OCI-LY1 (cell line): Measurements from ENCODE around the gene RSRC2.

ENCODE experiments used
- H2AFZ ChIP-seq: fragments of 200-600 bp; sonication (generic), shearing (Covaris generic); 2 replicates; pipeline ENCODE4 v1.6.0; 2014; ENCODE audit warnings: antibody characterized with exemption, mild to moderate bottlenecking, low read length
- H3F3A ChIP-seq: fragments of 200-600 bp; sonication (generic), shearing (Covaris generic); 2 replicates; pipeline ENCODE4 v1.6.0; 2014; ENCODE audit warnings: mild to moderate bottlenecking, antibody characterized with exemption, low read length, moderate library complexity; ENCODE audit not compliant: insufficient read depth
- H3K27ac ChIP-seq: fragments of 200-600 bp; sonication (generic); 2 replicates; pipeline ENCODE4 v1.5.1; 2014; ENCODE audit warnings: low read length, mixed run types, mild to moderate bottlenecking, low read depth; ENCODE audit not compliant: poor library complexity, severe bottlenecking
- H3K27me3 ChIP-seq: fragments of 200-600 bp; sonication (generic); 2 replicates; pipeline ENCODE4 v1.6.0; 2014; ENCODE audit warnings: antibody characterized with exemption, mild to moderate bottlenecking, low read length, moderate library complexity; ENCODE audit not compliant: insufficient read depth
- H3K36me3 ChIP-seq: fragments of 200-600 bp; sonication (generic); 2 replicates; pipeline ENCODE4 v1.6.1; 2014; ENCODE audit warnings: mild to moderate bottlenecking, antibody characterized with exemption, low read length, moderate library complexity, mixed read lengths; ENCODE audit not compliant: insufficient read depth
- H3K4me1 ChIP-seq: fragments of 200-600 bp; sonication (generic); 2 replicates; pipeline ENCODE4 v1.5.1; 2014; ENCODE audit warnings: mild to moderate bottlenecking, low read length, moderate library complexity; ENCODE audit not compliant: insufficient read depth, severe bottlenecking
- H3K4me2 ChIP-seq: fragments of 200-600 bp; sonication (generic), shearing (Covaris generic); 2 replicates; pipeline ENCODE4 v1.6.1; 2014; ENCODE audit warnings: low read length
- H3K4me3 ChIP-seq: fragments of 200-600 bp; sonication (generic); 2 replicates; pipeline ENCODE4 v1.5.1; 2014; ENCODE audit warnings: low read length, low read depth, mild to moderate bottlenecking, mixed read lengths; ENCODE audit not compliant: poor library complexity, severe bottlenecking
- H3K79me2 ChIP-seq: fragments of 200-600 bp; shearing (Covaris generic); 2 replicates; pipeline ENCODE4 v1.6.1; 2016; ENCODE audit warnings: mixed run types, low read length, mixed read lengths; ENCODE audit not compliant: insufficient read depth
- H3K9ac ChIP-seq: fragments of 200-600 bp; sonication (generic), shearing (Covaris generic); 2 replicates; pipeline ENCODE4 v1.6.1; 2014; ENCODE audit warnings: mild to moderate bottlenecking, low read length, mixed read lengths
- H3K9me2 ChIP-seq: fragments of 200-600 bp; sonication (generic), shearing (Covaris generic); 2 replicates; pipeline ENCODE4 v1.6.1; 2014; ENCODE audit warnings: low read depth, mild to moderate bottlenecking, low read length, mixed read lengths
- H3K9me3 ChIP-seq: fragments of 200-600 bp; shearing (Covaris generic); 2 replicates; pipeline ENCODE4 v1.6.1; 2014; ENCODE audit warnings: low read length, mixed read lengths
- H4K20me1 ChIP-seq: fragments of 200-600 bp; sonication (generic), shearing (Covaris generic); 2 replicates; pipeline ENCODE4 v1.6.0; 2016; ENCODE audit warnings: mild to moderate bottlenecking, low read length; ENCODE audit not compliant: insufficient read depth
- CTCF ChIP-seq: fragments of 200-600 bp; sonication (generic), shearing (Covaris generic); IDR thresholded peaks from 2 replicates; pipeline ENCODE4 v1.5.1; 2017; ENCODE audit warnings: mild to moderate bottlenecking, antibody characterized with exemption, low read length, moderate library complexity, mixed read lengths
- EZH2 ChIP-seq: fragments of 200-600 bp; sonication (generic), shearing (Covaris generic); IDR thresholded peaks from 2 replicates; pipeline ENCODE4 v1.8.0; 2017; ENCODE audit warnings: borderline replicate concordance, mixed run types, mild to moderate bottlenecking, antibody characterized with exemption, low read length, moderate library complexity, mixed read lengths

The RSRC2 gene

GRCh38 chr12:122503783-122504590 lies 22.7 kb downstream of the RSRC2 start:
- Histone ChIP-seq H3K27me3 (no peaks in the 10 kb centered on the region), H3K79me2 (peaks cover 12% of the 10 kb centered on the region), H3K36me3 (peaks cover 62% of the 10 kb centered on the region), H3F3A (peaks cover 18% of the 10 kb centered on the region), H4K20me1 (no peaks in the 10 kb centered on the region), H2AFZ (no peak overlapping the region), H3K9ac (no peak overlapping the region), H3K27ac (peak overlapping the region; percentile 89), H3K9me3 (no peaks in the 10 kb centered on the region), H3K4me1 (peaks cover 18% of the 10 kb centered on the region), H3K4me3 (no peak overlapping the region), H3K4me2 (no peak overlapping the region), H3K9me2 (no peaks in the 10 kb centered on the region)
- TF ChIP-seq EZH2: no peak
- no peak for TF ChIP-seq CTCF

- H3F3A ChIP-seq: peaks cover 18% of the 10 kb centered on the region
- H3K4me1 ChIP-seq: peaks cover 26% of the 10 kb centered on the region
- H3K9me3 ChIP-seq: no peaks in the 10 kb centered on the region
- peak overlapping the region; percentile 89 for H3K27ac ChIP-seq
- no peak overlapping the region for H3K4me2 ChIP-seq
- peaks cover 55% of the 10 kb centered on the region for H3K36me3 ChIP-seq
- H3K9ac ChIP-seq: no peak overlapping the region
- TF ChIP-seq EZH2 (no peak), CTCF (no peak)
- H3K4me3 ChIP-seq: no peak overlapping the region
- no peak overlapping the region for H2AFZ ChIP-seq
- peaks cover 19% of the 10 kb centered on the region for H3K79me2 ChIP-seq
- no peaks in the 10 kb centered on the region for H4K20me1 ChIP-seq
- no peaks in the 10 kb centered on the region for H3K9me2 ChIP-seq
- H3K27me3 ChIP-seq: no peaks in the 10 kb centered on the region
Measured at GRCh38 chr12:122503147-122503751, 23.5 kb downstream of the RSRC2 start.

GRCh38 chr12:122501489-122501989 lies 25.2 kb downstream of the RSRC2 start:
- Histone ChIP-seq H3K9me2 (no peaks in the 10 kb centered on the region), H3F3A (peaks cover 18% of the 10 kb centered on the region; the same call in 1 of the 2 replicates), H3K4me3 (peak overlapping the region; percentile 78), H3K27me3 (no peaks in the 10 kb centered on the region), H3K9ac (peak overlapping the region; percentile 40; the same call in 1 of the 2 replicates), H3K4me2 (peak overlapping the region; percentile 50), H3K27ac (peak overlapping the region; percentile 89), H3K4me1 (peaks cover 35% of the 10 kb centered on the region), H3K79me2 (peaks cover 33% of the 10 kb centered on the region), H2AFZ (no peak overlapping the region), H3K36me3 (peaks cover 45% of the 10 kb centered on the region), H3K9me3 (no peaks in the 10 kb centered on the region), H4K20me1 (no peaks in the 10 kb centered on the region)
- TF ChIP-seq EZH2 (no peak), CTCF (no peak)
